Measurements from ENCODE around the gene HSF2BP. TPM values are rescaled to one million over a fixed set of nuclear protein-coding genes. Genes with fewer than 3 reads are reported as not detected.
"Not testable (repeated sequence)": the region's sequence is repeated elsewhere in the genome, so short reads cannot be mapped to it uniquely, and the experiment has no call there.

Gene HSF2BP
- total RNA-seq, 4 donors from 2014 or later, result 0.40 to 2.4 (median 1.2) TPM

GRCh38 chr21:43622796-43623195 lies 36.5 kb downstream of the HSF2BP start:
- no peak for ATAC-seq
- Histone ChIP-seq H3K36me3 (no peaks in the 10 kb centered on the region), H3K9me3 (peaks cover 0 to 14% (median 0%) of the 10 kb centered on the region in 3 donors), H3K27ac (no peak overlapping the region), H3K4me1 (no peaks in the 10 kb centered on the region), H3K4me3 (no peak overlapping the region), H3K27me3 (no peaks in the 10 kb centered on the region)
- WGBS, 2 donors (ENCODE audit: low coverage in 1 of 2), result 71 to 83% methylated on average over 2 of the region's 2 CpGs
- TF ChIP-seq CTCF (IDR thresholded peaks at IDR 0.05), result no peak
- TF ChIP-seq POLR2A (IDR thresholded peaks at IDR 0.05), result no peak
- no peak for TF ChIP-seq EP300 (IDR thresholded peaks at IDR 0.05)
- no peak for TF ChIP-seq POLR2AphosphoS5 (IDR thresholded peaks at IDR 0.05)

- Histone ChIP-seq H3K4me1 (no peaks in the 10 kb centered on the region), H3K36me3 (no peaks in the 10 kb centered on the region), H3K4me3 (no peak overlapping the region), H3K27ac (no peak overlapping the region), H3K27me3 (no peaks in the 10 kb centered on the region), H3K9me3 (peaks cover 0 to 14% (median 0%) of the 10 kb centered on the region in 3 donors)
- 87% methylated on average over 1 of the region's 4 CpGs; no CpG with 5 or more reads in 1 of the 2 donors for WGBS, 2 donors (ENCODE audit: low coverage in 1 of 2)
- TF ChIP-seq POLR2A (IDR thresholded peaks at IDR 0.05) (no peak), CTCF (IDR thresholded peaks at IDR 0.05) (no peak), POLR2AphosphoS5 (IDR thresholded peaks at IDR 0.05) (no peak), EP300 (IDR thresholded peaks at IDR 0.05) (no peak)
- no peak for ATAC-seq
Observed at GRCh38 chr21:43619856-43620255, 39.4 kb downstream of the HSF2BP start.

- H3K27me3 ChIP-seq, result no peaks in the 10 kb centered on the region
- H3K9me3 ChIP-seq, result peaks cover 0 to 14% (median 0%) of the 10 kb centered on the region in 3 donors
- no peak for ATAC-seq
- TF ChIP-seq EP300 (IDR thresholded peaks at IDR 0.05) (no peak), POLR2A (IDR thresholded peaks at IDR 0.05) (no peak), CTCF (IDR thresholded peaks at IDR 0.05) (no peak), POLR2AphosphoS5 (IDR thresholded peaks at IDR 0.05) (no peak)
- H3K4me3 ChIP-seq, result no peak overlapping the region
- no peaks in the 10 kb centered on the region for H3K36me3 ChIP-seq
- H3K27ac ChIP-seq, result no peak overlapping the region
- no peaks in the 10 kb centered on the region for H3K4me1 ChIP-seq
- 94% methylated on average over 4 of the region's 4 CpGs; no CpG with 5 or more reads in 1 of the 2 donors for WGBS, 2 donors (ENCODE audit: low coverage in 1 of 2)
Observed at GRCh38 chr21:43619344-43619743, 39.9 kb downstream of the HSF2BP start.

- 95 to 100% methylated on average over 4 of the region's 4 CpGs for WGBS, 2 donors (ENCODE audit: low coverage in 1 of 2)
- H3K4me3 ChIP-seq, result no peak overlapping the region
- no peak for TF ChIP-seq CTCF (IDR thresholded peaks at IDR 0.05)
- TF ChIP-seq POLR2AphosphoS5 (IDR thresholded peaks at IDR 0.05), result no peak
- TF ChIP-seq EP300 (IDR thresholded peaks at IDR 0.05), result no peak
- no peak for TF ChIP-seq POLR2A (IDR thresholded peaks at IDR 0.05)
Observed at GRCh38 chr21:43618940-43619339, 40.3 kb downstream of the HSF2BP start.

GRCh38 chr21:43616861-43617260 lies 42.4 kb downstream of the HSF2BP start:
- H3K27me3 ChIP-seq, H3K4me3 ChIP-seq, H3K27ac ChIP-seq, H3K4me1 ChIP-seq, H3K36me3 ChIP-seq, ATAC-seq: not testable (repeated sequence)
- WGBS, 2 donors (ENCODE audit: low coverage in 1 of 2), result 75 to 82% methylated on average over 3 of the region's 3 CpGs
- H3K9me3 ChIP-seq, result peaks cover 0 to 14% (median 0%) of the 10 kb centered on the region in 3 donors

More at GRCh38 chr21:43618940-43619339, 40.3 kb downstream of the HSF2BP start:
- Histone ChIP-seq H3K9me3 (peaks cover 0 to 14% (median 0%) of the 10 kb centered on the region in 3 donors), H3K27ac (no peak overlapping the region), H3K36me3 (no peaks in the 10 kb centered on the region), H3K4me1 (no peaks in the 10 kb centered on the region), H3K27me3 (no peaks in the 10 kb centered on the region)
- no peak for ATAC-seq

Measured in gastroesophageal sphincter (tissue), 4 donors.